ENCODE data around the gene SPIN2B. TPM values are rescaled to one million over a fixed set of nuclear protein-coding genes. Genes with fewer than 3 reads are reported as not detected.

The SPIN2B gene
- total RNA-seq, 2 donors from 2014 or later, result 5.7 TPM

DNA sequence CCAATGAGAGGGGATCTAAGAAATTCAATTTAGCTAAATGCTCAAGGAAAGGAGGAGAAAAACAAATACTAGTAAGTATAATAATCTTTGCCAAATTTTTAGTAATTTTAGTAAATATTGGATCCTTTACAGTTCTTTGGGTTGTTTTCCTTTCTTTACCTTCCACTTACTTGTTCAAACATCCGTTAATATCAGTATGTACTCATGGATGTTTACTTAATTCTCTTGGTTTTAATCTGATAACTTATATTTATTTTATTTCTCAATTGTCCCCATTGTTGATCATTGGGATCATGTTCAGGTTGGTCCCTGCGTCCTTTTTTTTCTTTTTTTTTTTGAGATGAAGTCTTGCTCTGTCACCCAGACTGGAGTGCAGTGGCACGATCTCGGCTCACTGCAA lies 46.9 kb downstream of the SPIN2B start:
- no peaks in the 10 kb centered on the region for H3K9me3 ChIP-seq
- H3K27ac ChIP-seq, result no peak overlapping the region
- H3K36me3 ChIP-seq, result no peaks in the 10 kb centered on the region
- TF ChIP-seq, protein P1, sequence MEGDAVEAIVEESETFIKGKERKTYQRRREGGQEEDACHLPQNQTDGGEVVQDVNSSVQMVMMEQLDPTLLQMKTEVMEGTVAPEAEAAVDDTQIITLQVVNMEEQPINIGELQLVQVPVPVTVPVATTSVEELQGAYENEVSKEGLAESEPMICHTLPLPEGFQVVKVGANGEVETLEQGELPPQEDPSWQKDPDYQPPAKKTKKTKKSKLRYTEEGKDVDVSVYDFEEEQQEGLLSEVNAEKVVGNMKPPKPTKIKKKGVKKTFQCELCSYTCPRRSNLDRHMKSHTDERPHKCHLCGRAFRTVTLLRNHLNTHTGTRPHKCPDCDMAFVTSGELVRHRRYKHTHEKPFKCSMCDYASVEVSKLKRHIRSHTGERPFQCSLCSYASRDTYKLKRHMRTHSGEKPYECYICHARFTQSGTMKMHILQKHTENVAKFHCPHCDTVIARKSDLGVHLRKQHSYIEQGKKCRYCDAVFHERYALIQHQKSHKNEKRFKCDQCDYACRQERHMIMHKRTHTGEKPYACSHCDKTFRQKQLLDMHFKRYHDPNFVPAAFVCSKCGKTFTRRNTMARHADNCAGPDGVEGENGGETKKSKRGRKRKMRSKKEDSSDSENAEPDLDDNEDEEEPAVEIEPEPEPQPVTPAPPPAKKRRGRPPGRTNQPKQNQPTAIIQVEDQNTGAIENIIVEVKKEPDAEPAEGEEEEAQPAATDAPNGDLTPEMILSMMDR (IDR thresholded peaks at IDR 0.05), result no peak
- no peak for DNase-seq (ENCODE audit: low spot score)
- no peaks in the 10 kb centered on the region for H3K4me1 ChIP-seq
- no peaks in the 10 kb centered on the region for H3K27me3 ChIP-seq
- no peak overlapping the region for H3K4me3 ChIP-seq

DNA sequence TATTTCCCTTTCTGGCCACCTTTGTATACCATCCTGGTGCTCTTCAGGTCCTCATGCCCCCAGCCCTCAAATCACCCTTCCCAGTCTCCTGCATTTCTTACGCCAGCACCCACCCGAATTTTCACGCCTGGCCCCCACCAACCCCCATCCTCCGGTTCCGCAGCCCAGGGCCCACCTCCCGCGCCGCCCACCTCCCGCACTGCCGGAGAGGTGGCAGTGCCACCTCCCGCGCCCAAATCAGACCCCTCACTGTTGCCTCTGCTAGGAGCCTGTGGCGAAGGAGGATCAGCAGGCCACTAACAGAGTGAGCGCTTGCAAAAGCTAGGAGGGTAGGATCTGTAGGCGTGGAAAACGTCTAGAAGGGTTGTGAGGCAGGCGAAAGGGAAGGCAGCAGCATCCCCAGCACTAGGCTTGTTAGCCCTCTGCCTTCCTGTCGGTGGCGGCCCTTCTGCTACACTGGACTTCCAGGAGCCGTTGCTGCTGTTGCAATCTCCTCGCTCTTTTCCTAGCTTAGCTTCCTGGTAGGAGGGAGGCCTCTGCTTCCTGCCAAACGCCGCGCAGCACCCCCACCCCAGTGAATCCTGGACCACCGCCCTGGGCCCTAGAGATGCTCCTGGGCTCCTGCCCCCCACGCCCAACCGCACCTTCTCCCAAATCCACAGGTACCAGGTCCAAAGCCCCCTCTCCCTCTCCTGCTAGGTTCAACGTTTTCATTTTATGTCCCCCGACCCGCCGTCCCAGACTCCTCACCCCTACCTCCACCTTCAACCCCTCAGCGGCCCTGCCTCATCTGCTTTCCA lies 51.0 kb downstream of the SPIN2B start:
- no peaks in the 10 kb centered on the region for H3K36me3 ChIP-seq
- no peak overlapping the region for H3K4me3 ChIP-seq
- H3K4me1 ChIP-seq, result no peaks in the 10 kb centered on the region
- TF ChIP-seq, protein P1 (IDR thresholded peaks at IDR 0.05), result no peak
- no peaks in the 10 kb centered on the region for H3K27me3 ChIP-seq
- H3K9me3 ChIP-seq, result no peaks in the 10 kb centered on the region
- DNase-seq (ENCODE audit: low spot score), result no peak
- H3K27ac ChIP-seq, result no peak overlapping the region

Other genes with a start within 250 kb of the SPIN2B start
- gene SPIN3, start 126.0 kb downstream of the SPIN2B start, total RNA-seq, result 1 to 10 TPM; 3.5 to 4.2 TPM
- under 1 TPM in 1 of 2 donors, not detected in 1; 0.12 TPM for gene SPIN2A, start 15.8 kb upstream of the SPIN2B start, total RNA-seq
- gene FAAH2, start 165.2 kb upstream of the SPIN2B start, total RNA-seq, result 1 to 10 TPM in 1 of 2 donors, under 1 TPM in 1; 0.44 to 1.5 TPM

Measured in right atrium auricular region (tissue), 2 donors.